ENCODE results near the gene CPA3. TPM values are rescaled to one million over a fixed set of nuclear protein-coding genes. Genes with fewer than 3 reads are reported as not detected.

Gene CPA3
- total RNA-seq, 1 donor from 2014 or later = not detected

GRCh38 chr3:148938306-148938705, 73.2 kb downstream of the CPA3 start:
- FAIRE-seq = no peak
- no peak overlapping the region for H3K27ac ChIP-seq (ENCODE audit: low read depth, low read length)
- no peak overlapping the region for H2AFZ ChIP-seq (ENCODE audit: low read depth, low read length)
- H3K9ac ChIP-seq (ENCODE audit: low read length) = no peak overlapping the region
- Mint-ChIP-seq H3K27me3 (ENCODE audit: low read depth, unreplicated experiment) (peaks cover 11% of the 10 kb centered on the region), H3K4me1 (ENCODE audit: low read depth, unreplicated experiment) (peaks cover 9% of the 10 kb centered on the region), H3K36me3 (ENCODE audit: low read depth, unreplicated experiment) (no peaks in the 10 kb centered on the region), H3K27ac (ENCODE audit: unreplicated experiment) (no peak overlapping the region), H3K9me3 (ENCODE audit: unreplicated experiment) (peaks cover 2% of the 10 kb centered on the region), H3K4me3 (ENCODE audit: unreplicated experiment) (no peak overlapping the region)
- TF ChIP-seq EZH2 (IDR thresholded peaks at IDR 0.05; ENCODE audit: insufficient read depth, low read length) (no peak), CTCF (IDR thresholded peaks at IDR 0.05; ENCODE audit: insufficient read depth, low read depth, low read length) (no peak)
- no peak for DNase-seq (ENCODE audit: low read depth)
- H3K36me3 ChIP-seq (ENCODE audit: insufficient read depth, low read length) = no peaks in the 10 kb centered on the region
- H3K27me3 ChIP-seq (ENCODE audit: insufficient read depth, low read length) = no peaks in the 10 kb centered on the region
- H3K4me2 ChIP-seq (ENCODE audit: low read length) = no peak overlapping the region
- H3K4me3 ChIP-seq (ENCODE audit: insufficient read depth, low read depth, low read length) = no peak overlapping the region
- peaks cover 10% of the 10 kb centered on the region for H3K4me1 ChIP-seq (ENCODE audit: insufficient read depth, low read length)
- no peaks in the 10 kb centered on the region for H3K9me3 ChIP-seq (ENCODE audit: insufficient read depth, low read depth, low read length)
- H4K20me1 ChIP-seq (ENCODE audit: insufficient read depth, low read length) = no peaks in the 10 kb centered on the region
- H3K79me2 ChIP-seq (ENCODE audit: insufficient read depth, low read length) = no peaks in the 10 kb centered on the region

GRCh38 chr3:148938936-148939335, 73.8 kb downstream of the CPA3 start:
- Mint-ChIP-seq H3K9me3 (ENCODE audit: unreplicated experiment) (peaks cover 2% of the 10 kb centered on the region), H3K4me3 (ENCODE audit: unreplicated experiment) (no peak overlapping the region), H3K36me3 (ENCODE audit: low read depth, unreplicated experiment) (no peaks in the 10 kb centered on the region), H3K27ac (ENCODE audit: unreplicated experiment) (no peak overlapping the region), H3K27me3 (ENCODE audit: low read depth, unreplicated experiment) (peaks cover 11% of the 10 kb centered on the region), H3K4me1 (ENCODE audit: low read depth, unreplicated experiment) (peaks cover 9% of the 10 kb centered on the region)
- Histone ChIP-seq H3K36me3 (ENCODE audit: insufficient read depth, low read length) (no peaks in the 10 kb centered on the region), H4K20me1 (ENCODE audit: insufficient read depth, low read length) (no peaks in the 10 kb centered on the region), H3K27ac (ENCODE audit: low read depth, low read length) (no peak overlapping the region), H3K4me3 (ENCODE audit: insufficient read depth, low read depth, low read length) (no peak overlapping the region), H2AFZ (ENCODE audit: low read depth, low read length) (peak overlapping the region; percentile 28), H3K27me3 (ENCODE audit: insufficient read depth, low read length) (no peaks in the 10 kb centered on the region), H3K9me3 (ENCODE audit: insufficient read depth, low read depth, low read length) (no peaks in the 10 kb centered on the region), H3K79me2 (ENCODE audit: insufficient read depth, low read length) (no peaks in the 10 kb centered on the region), H3K4me2 (ENCODE audit: low read length) (no peak overlapping the region), H3K4me1 (ENCODE audit: insufficient read depth, low read length) (peaks cover 12% of the 10 kb centered on the region), H3K9ac (ENCODE audit: low read length) (no peak overlapping the region)
- DNase-seq (ENCODE audit: low read depth) (no peak), FAIRE-seq (no peak)
- TF ChIP-seq CTCF (IDR thresholded peaks at IDR 0.05; ENCODE audit: insufficient read depth, low read depth, low read length) (no peak), EZH2 (IDR thresholded peaks at IDR 0.05; ENCODE audit: insufficient read depth, low read length) (no peak)

GRCh38 chr3:148940983-148941382, 75.9 kb downstream of the CPA3 start:
- Histone ChIP-seq H3K9ac (ENCODE audit: low read length) (no peak overlapping the region), H3K4me2 (ENCODE audit: low read length) (no peak overlapping the region), H2AFZ (ENCODE audit: low read depth, low read length) (no peak overlapping the region), H3K79me2 (ENCODE audit: insufficient read depth, low read length) (no peaks in the 10 kb centered on the region), H3K9me3 (ENCODE audit: insufficient read depth, low read depth, low read length) (no peaks in the 10 kb centered on the region), H3K27me3 (ENCODE audit: insufficient read depth, low read length) (no peaks in the 10 kb centered on the region), H4K20me1 (ENCODE audit: insufficient read depth, low read length) (no peaks in the 10 kb centered on the region), H3K4me3 (ENCODE audit: insufficient read depth, low read depth, low read length) (no peak overlapping the region), H3K36me3 (ENCODE audit: insufficient read depth, low read length) (no peaks in the 10 kb centered on the region), H3K27ac (ENCODE audit: low read depth, low read length) (no peak overlapping the region), H3K4me1 (ENCODE audit: insufficient read depth, low read length) (peaks cover 12% of the 10 kb centered on the region)
- H3K27me3 Mint-ChIP-seq (ENCODE audit: low read depth, unreplicated experiment) = peaks cover 12% of the 10 kb centered on the region
- peaks cover 2% of the 10 kb centered on the region for H3K9me3 Mint-ChIP-seq (ENCODE audit: unreplicated experiment)
- no peak overlapping the region for H3K4me3 Mint-ChIP-seq (ENCODE audit: unreplicated experiment)
- TF ChIP-seq EZH2 (IDR thresholded peaks at IDR 0.05; ENCODE audit: insufficient read depth, low read length) (no peak), CTCF (IDR thresholded peaks at IDR 0.05; ENCODE audit: insufficient read depth, low read depth, low read length) (no peak)
- DNase-seq (ENCODE audit: low read depth) (no peak), FAIRE-seq (no peak)
- peaks cover 9% of the 10 kb centered on the region for H3K4me1 Mint-ChIP-seq (ENCODE audit: low read depth, unreplicated experiment)
- no peaks in the 10 kb centered on the region for H3K36me3 Mint-ChIP-seq (ENCODE audit: low read depth, unreplicated experiment)
- no peak overlapping the region for H3K27ac Mint-ChIP-seq (ENCODE audit: unreplicated experiment)

Data from astrocyte (in vitro differentiated cells and primary cell).